ENCODE results near the gene PRRC2A.

PRRC2A gene

DNA sequence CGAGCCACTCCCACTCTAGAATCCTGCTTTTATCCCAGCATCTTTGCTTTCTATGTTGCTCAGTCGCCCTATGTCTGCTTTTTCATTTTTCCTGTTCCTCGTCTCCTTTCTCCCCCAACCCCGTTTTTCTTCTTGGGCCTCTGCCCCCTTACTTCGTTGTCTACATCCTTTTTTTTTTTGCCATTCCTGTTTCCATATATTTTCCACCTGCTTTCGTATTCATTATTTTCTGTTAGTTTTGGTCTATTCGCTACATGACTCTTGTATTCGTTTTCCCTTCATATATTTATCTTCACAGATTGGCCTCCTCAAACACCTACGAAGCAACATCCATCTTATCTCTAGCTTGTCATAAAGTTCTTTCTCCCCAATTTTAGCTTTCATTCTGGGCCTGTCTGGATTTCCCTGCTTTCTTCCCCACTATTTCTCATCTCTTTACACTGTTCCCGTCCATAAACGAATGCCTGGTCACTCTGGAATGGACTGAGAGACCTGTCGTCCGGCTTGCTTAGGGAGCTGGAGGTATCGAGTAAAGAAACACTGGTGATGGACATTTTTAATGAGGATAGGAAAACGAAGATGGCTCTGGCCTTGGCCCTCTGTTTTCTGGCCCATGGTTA lies 915 bp downstream of the PRRC2A start:
- no peak for DNase-seq
- intact Hi-C loops (cut with DNase I) = no loop called here

GRCh38 chr6:31621991-31622390 lies 1.5 kb downstream of the PRRC2A start:
- intact Hi-C loops (cut with DNase I) = no loop called here
- DNase-seq = peak in 1 of 10 donors; percentile 14

- intact Hi-C loops (cut with DNase I) = no loop called here
Measured at GRCh38 chr6:31622684-31623091, 2.2 kb downstream of the PRRC2A start.

DNA sequence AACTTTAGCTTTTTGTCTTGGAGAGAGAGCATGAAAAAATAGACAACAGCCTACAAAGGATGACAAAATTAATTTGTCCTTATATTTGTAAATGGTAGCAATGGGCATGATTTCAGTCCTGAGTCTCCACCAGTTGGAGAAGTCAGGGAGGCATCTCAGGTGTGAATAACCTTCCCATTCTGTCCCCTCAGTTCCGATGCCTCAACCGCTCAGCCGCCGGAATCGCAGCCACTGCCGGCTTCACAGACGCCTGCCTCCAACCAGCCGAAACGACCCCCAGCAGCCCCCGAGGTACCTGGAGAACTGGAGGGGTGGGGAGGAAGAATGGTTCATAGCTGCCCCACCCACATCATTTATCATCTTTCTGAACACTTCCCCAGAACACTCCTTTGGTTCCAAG lies 3.6 kb downstream of the PRRC2A start:
- intact Hi-C loops (cut with DNase I) = no loop called here

More at GRCh38 chr6:31622684-31623091, 2.2 kb downstream of the PRRC2A start:
- no peak for DNase-seq

GRCh38 chr6:31626952-31627351 lies 6.4 kb downstream of the PRRC2A start:
- no peak for DNase-seq
- intact Hi-C loops (cut with DNase I) = no loop called here

More for the DNA sequence above, 3.6 kb downstream of the PRRC2A start:
- DNase-seq = no peak

- intact Hi-C loops (cut with DNase I) = no loop called here
- DNase-seq = no peak
Measured at GRCh38 chr6:31627690-31628287, 7.3 kb downstream of the PRRC2A start.

- DNase-seq = no peak
- intact Hi-C loops (cut with DNase I) = no loop called here
Measured at GRCh38 chr6:31629014-31629413, 8.5 kb downstream of the PRRC2A start.

DNA sequence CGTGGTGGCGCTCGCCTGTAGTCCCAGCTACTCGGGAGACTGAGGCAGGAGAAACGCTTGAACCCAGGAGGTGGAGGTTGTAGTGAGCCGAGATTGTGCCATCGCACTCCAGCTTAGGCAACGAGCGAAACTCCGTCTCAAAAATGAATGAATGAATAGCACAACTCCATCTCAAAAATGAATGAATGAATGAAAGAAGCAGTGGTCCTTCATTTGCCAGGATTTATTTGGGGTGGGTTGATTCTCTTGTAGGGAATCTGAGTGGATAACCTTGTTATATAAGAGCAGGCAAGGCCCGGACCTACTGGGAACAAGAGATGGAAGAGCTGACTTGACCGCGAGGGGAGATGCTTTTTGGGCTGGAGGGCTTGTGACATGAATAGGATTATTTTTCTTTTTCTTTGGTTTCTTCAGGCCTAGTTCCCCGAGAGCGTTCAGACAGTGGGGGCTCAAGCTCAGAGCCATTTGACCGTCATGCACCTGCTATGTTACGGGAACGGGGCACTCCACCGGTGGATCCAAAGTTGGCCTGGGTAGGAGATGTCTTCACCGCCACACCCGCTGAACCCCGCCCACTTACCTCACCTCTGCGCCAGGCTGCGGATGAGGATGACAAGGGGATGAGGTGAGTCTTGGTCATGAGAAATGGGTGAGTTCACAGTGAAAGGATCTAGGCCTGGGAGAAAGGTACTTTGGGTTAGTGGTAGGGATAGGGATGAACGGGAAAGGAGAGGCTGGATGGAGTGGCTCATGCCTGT lies 9.8 kb downstream of the PRRC2A start:
- intact Hi-C loops (cut with DNase I) = no loop called here
- DNase-seq = peak in 1 of 10 donors; percentile 74

DNA sequence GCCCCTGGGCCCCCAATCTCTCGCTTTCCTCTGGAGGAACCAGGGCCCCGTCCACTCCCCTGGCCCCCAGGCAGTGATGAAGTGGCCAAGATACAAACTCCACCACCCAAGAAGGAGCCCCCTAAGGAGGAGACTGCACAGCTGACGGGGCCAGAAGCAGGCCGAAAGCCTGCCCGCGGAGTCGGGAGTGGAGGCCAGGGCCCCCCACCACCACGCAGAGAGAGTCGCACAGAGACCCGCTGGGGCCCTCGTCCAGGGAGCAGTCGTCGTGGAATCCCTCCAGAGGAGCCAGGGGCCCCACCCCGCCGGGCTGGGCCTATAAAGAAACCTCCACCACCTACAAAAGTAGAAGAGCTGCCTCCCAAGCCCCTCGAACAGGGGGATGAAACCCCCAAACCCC lies 10.7 kb downstream of the PRRC2A start:
- intact Hi-C loops (cut with DNase I) = no loop called here

DNA sequence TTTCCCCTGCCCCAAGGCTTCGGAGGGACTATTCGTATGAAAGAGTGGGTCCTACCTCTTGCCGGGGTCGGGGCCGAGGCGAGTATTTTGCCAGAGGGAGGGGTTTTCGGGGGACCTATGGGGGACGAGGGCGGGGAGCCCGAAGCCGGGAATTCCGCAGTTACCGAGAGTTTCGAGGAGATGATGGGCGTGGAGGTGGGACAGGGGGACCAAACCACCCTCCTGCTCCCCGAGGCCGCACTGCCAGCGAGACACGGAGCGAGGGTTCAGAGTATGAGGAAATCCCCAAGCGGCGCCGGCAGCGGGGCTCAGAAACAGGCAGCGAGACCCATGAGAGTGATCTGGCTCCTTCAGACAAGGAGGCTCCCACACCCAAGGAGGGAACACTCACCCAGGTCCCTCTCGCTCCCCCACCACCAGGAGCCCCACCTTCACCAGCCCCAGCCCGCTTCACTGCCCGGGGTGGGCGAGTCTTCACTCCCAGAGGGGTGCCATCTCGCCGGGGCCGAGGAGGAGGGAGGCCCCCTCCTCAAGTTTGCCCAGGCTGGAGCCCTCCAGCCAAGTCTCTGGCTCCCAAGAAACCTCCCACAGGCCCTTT lies 11.3 kb downstream of the PRRC2A start:
- no peak for DNase-seq
- intact Hi-C loops (cut with DNase I) = no loop called here

More for the DNA sequence above, 10.7 kb downstream of the PRRC2A start:
- DNase-seq = no peak

- no peak for DNase-seq
- intact Hi-C loops (cut with DNase I) = no loop called here
Measured at GRCh38 chr6:31632279-31632946, 11.9 kb downstream of the PRRC2A start.

DNA sequence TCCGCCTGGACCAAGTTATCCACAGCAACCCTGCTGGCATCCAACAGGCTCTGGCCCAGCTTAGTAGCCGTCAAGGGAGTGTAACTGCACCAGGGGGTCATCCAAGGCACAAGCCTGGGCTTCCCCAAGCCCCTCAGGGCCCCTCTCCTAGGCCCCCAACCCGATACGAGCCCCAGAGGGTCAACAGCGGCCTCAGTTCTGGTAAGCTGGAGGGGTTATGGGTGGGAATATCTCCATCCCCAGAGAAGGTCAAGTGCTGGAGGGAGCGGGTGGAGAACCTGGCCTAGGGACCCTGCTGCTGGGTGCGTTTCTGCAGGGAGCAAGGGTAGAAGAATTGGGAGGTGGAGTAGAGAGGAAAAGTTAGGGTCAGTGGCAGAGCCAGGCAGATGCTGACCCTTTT lies 12.9 kb downstream of the PRRC2A start:
- intact Hi-C loops (cut with DNase I) = no loop called here
- no peak for DNase-seq

DNA sequence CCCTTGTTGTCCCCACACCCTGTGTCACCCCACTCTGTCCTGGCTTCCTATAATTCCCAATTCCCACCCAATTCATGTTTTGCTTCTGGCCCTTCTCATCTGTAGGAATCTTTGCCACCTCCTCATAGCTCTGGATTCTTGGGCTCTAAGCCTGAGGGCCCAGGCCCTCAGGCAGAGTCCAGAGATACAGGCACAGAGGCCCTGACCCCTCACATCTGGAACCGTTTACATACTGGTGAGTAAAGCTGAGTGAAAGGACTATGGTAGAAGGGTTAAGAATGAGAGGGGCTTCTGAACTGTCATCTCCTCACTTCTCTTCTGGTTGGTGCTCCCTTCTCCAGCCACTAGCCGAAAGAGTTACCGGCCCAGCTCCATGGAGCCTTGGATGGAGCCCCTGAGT lies 13.6 kb downstream of the PRRC2A start:
- no peak for DNase-seq
- intact Hi-C loops (cut with DNase I) = no loop called here

DNA sequence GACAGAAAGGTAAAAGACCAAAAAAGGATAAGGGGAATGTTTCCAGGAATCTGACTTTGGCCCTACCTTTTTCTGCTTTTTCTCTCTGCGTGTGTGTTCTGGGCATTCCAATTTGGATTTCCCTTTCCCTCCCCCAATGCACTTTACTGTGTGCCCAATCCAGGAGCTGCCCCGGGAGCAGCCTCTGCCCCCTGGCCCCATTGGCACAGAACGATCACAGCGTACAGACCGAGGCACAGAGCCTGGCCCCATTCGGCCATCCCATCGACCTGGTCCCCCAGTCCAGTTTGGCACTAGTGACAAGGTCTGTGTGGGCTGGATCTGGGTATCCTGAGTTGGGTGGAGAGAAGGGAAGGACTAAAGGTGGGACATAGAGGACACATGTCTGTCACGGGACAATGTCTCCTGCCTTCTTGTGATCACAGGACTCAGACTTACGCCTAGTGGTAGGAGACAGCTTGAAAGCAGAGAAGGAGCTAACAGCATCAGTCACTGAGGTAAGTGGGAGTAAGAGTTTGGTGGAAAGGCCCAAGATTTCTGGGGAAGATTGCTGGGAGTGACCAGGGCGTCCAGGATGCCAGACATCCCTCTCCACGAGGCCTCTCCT lies 14.6 kb downstream of the PRRC2A start:
- intact Hi-C loops (cut with DNase I) = no loop called here
- no peak for DNase-seq

- intact Hi-C loops (cut with DNase I) = no loop called here
- DNase-seq = peak in 1 of 10 donors; percentile 40
Measured at GRCh38 chr6:31636698-31637596, 16.4 kb downstream of the PRRC2A start.

- intact Hi-C loops (cut with DNase I) = no loop called here
- DNase-seq = no peak
Measured at GRCh38 chr6:31639043-31639442, 18.5 kb downstream of the PRRC2A start.

DNA sequence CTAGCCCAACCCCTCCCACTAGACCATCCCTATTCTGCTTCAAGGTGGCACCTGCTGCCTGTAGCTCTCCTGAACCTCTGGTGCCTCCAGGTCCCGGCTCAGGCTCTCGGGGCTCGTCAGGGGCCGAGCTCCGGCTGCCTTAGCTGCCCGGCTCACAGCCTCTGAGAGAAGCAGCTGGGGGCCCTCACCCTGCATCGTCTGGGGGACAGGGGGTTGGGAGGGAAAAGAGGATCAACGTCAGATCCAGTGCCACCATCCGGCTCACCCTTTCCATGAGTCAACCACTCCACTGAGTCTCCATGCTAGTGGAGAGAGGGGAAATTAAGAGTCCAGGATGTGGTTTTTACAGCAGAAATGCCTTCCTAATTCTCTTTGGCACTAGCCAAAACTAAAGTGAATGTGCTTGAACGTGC lies 18.9 kb downstream of the PRRC2A start:
- DNase-seq = no peak
- intact Hi-C loops (cut with DNase I) = no loop called here

GRCh38 chr6:31640612-31641011 lies 20.1 kb downstream of the PRRC2A start:
- peak in 1 of 10 donors; percentile 28 for DNase-seq
- intact Hi-C loops (cut with DNase I) = no loop called here

DNA sequence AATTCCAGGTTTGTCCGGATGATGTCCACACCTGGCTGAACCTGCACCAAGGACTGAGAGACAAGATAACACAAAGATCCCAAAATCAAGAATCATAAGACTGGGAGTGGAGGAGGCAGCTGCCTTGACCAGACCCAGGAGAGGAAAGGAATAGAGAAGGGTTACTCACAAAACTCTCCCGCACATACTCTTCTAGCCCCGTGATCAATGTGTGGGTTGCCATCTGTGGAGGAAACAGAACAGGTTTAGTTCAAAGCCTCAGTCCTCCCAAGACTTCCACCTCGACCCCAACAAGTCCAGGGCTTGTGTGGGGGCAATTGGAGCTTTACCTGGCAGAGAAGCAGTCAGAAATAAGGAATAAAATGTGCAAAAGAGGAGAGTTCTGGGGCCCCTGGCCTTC lies 20.9 kb downstream of the PRRC2A start:
- no peak for DNase-seq
- intact Hi-C loops (cut with DNase I) = no loop called here

All from posterior cingulate gyrus (tissue), 11 donors.